GM12878 (cell line): ENCODE data around the gene C1QBP. TPM values are rescaled to one million over a fixed set of nuclear protein-coding genes. Genes with fewer than 3 reads are reported as not detected.

Experiments
- ATAC-seq: fragments of 200-7000 bp; cut with Tn5 transposase; 3 replicates; pipeline ENCODE4 v1.9.1; 2020; ENCODE audit warnings: mild to moderate bottlenecking, moderate library complexity
- BruUV-seq: library from RNA; stranded (reverse); fragments of 400-500 nt; replicated peaks from 2 replicates; lab custom pipeline; 2021; lab: Mats Ljungman, UMichigan
- CTCF ChIA-PET: fragments of 300-600 bp; sonication (Branson Sonifier 250); formaldehyde crosslinking; extraction: SDS; loops from one replicate; lab custom pipeline; 2021; ENCODE audit warnings: inconsistent platforms; lab: Yijun Ruan, JAX
- POLR2A ChIA-PET: fragments of 350-600 bp; formaldehyde crosslinking; extraction: SDS; loops from one replicate; lab custom pipeline; 2021; ENCODE audit warnings: inconsistent platforms; lab: Charles Lee
- RAD21 ChIA-PET: fragments of 300-600 bp; sonication (Branson Sonifier 250); formaldehyde crosslinking; loops from one replicate; lab custom pipeline; 2023; ENCODE audit warnings: antibody characterized with exemption; ENCODE audit not compliant: unreplicated experiment; lab: Charles Lee
- SMC1A ChIA-PET: fragments of 300-600 bp; sonication (Branson Sonifier 250); formaldehyde crosslinking; loops from one replicate; lab custom pipeline; 2023; ENCODE audit not compliant: unreplicated experiment, uncharacterized antibody; lab: Charles Lee
- DNase-seq: peaks from one replicate; pipeline ENCODE4 v3.0.0-alpha.2; 2011; ENCODE audit warnings: low read depth, low spot score
- FAIRE-seq: peaks from 3 replicates; lab custom pipeline; 2011; peaks lifted over from hg19 to GRCh38; lab: Jason Lieb, UNC
- H2AFZ ChIP-seq: 2 replicates; pipeline ENCODE4 v1.6.0; 2011; ENCODE audit warnings: low read depth, low read length, control low read depth; ENCODE audit not compliant: control insufficient read depth
- H3K27ac ChIP-seq: 2 replicates; pipeline ENCODE4 v1.5.1; 2011; ENCODE audit warnings: control low read depth; ENCODE audit not compliant: control insufficient read depth, insufficient read depth
- H3K27me3 ChIP-seq, 2 experiments: replicated peaks in 1 of 2; 2 replicates each; pipeline versions ENCODE4 v1.6.0 to v1.6.1; 2011; ENCODE audit warnings: low read length in 1 of 2; ENCODE audit not compliant: control insufficient read depth in 2 of 2, insufficient read depth in 2 of 2
- H3K36me3 ChIP-seq, 2 experiments: 2 replicates each; pipeline ENCODE4 v1.5.1; 2011; ENCODE audit warnings: low read length in 1 of 2; ENCODE audit not compliant: control insufficient read depth in 2 of 2, insufficient read depth in 2 of 2
- H3K4me1 ChIP-seq: 2 replicates; pipeline ENCODE4 v1.6.1; 2011; ENCODE audit warnings: mild to moderate bottlenecking, low read length, moderate library complexity, mixed read lengths; ENCODE audit not compliant: control insufficient read depth, insufficient read depth
- H3K4me2 ChIP-seq: 2 replicates; pipeline ENCODE4 v1.6.0; 2011; ENCODE audit warnings: control low read depth; ENCODE audit not compliant: control insufficient read depth, insufficient read depth
- H3K4me3 ChIP-seq: fragments of 200-600 bp; sonication (generic); 2 replicates; pipeline ENCODE4 v1.5.1; 2016
- H3K79me2 ChIP-seq: 2 replicates; pipeline ENCODE4 v1.6.0; 2011; ENCODE audit warnings: low read length; ENCODE audit not compliant: control insufficient read depth, insufficient read depth
- H3K9ac ChIP-seq: 2 replicates; pipeline ENCODE4 v1.8.0; 2011; ENCODE audit warnings: low read length, control low read depth, mixed read lengths; ENCODE audit not compliant: control insufficient read depth, insufficient read depth
- H3K9me3 ChIP-seq: replicated peaks from 3 replicates; pipeline ENCODE4 v1.5.1; 2011; ENCODE audit warnings: mild to moderate bottlenecking, low read length; ENCODE audit not compliant: control insufficient read depth, insufficient read depth
- H4K20me1 ChIP-seq: 2 replicates; pipeline ENCODE4 v1.6.0; 2011; ENCODE audit not compliant: control insufficient read depth, insufficient read depth
- ASH2L ChIP-seq: fragments of 300-600, 200-600 bp; sonication (generic); IDR thresholded peaks from 2 replicates; pipeline ENCODE4 v1.6.1; 2017; ENCODE audit warnings: low read depth, mild to moderate bottlenecking, borderline replicate concordance
- ATF3 ChIP-seq: IDR thresholded peaks from 2 replicates; pipeline ENCODE4 v1.6.1; 2011; ENCODE audit warnings: low read depth, mild to moderate bottlenecking, low read length, moderate library complexity, borderline replicate concordance; ENCODE audit errors: extremely low read depth
- CREM ChIP-seq: IDR thresholded peaks from 2 replicates; pipeline ENCODE4 v1.6.1; 2014; ENCODE audit warnings: antibody characterized with exemption, low read depth
- DPF2 ChIP-seq: fragments of 450-650 bp; IDR thresholded peaks from 2 replicates; pipeline ENCODE4 v1.6.1; 2017; ENCODE audit warnings: mild to moderate bottlenecking
- E4F1 ChIP-seq: fragments of 450-650 bp; IDR thresholded peaks from 2 replicates; pipeline ENCODE4 v1.6.1; 2018; ENCODE audit warnings: borderline replicate concordance, mild to moderate bottlenecking; ENCODE audit not compliant: partially characterized antibody
- MEF2A ChIP-seq: IDR thresholded peaks from 2 replicates; pipeline ENCODE4 v1.6.1; 2011; ENCODE audit warnings: low read depth, mild to moderate bottlenecking, low read length, moderate library complexity; ENCODE audit not compliant: insufficient read depth
- MYB ChIP-seq: fragments of 150-350 bp; IDR thresholded peaks from 2 replicates; pipeline ENCODE4 v1.6.1; 2014; ENCODE audit warnings: mild to moderate bottlenecking, low read depth, low read length, borderline replicate concordance
- NBN ChIP-seq: fragments of 450-650 bp; IDR thresholded peaks from 2 replicates; pipeline ENCODE4 v1.6.1; 2016
- PAX8 ChIP-seq: fragments of 450-650 bp; IDR thresholded peaks from 2 replicates; pipeline ENCODE4 v1.6.1; 2017; ENCODE audit warnings: mild to moderate bottlenecking, moderate library complexity
- POLR2A ChIP-seq: IDR thresholded peaks from 2 replicates; pipeline ENCODE4 v1.6.1; 2011; ENCODE audit warnings: low read depth, mild to moderate bottlenecking, low read length
- REST ChIP-seq: IDR thresholded peaks from 2 replicates; pipeline ENCODE4 v1.6.1; 2012; ENCODE audit warnings: mild to moderate bottlenecking, low read depth, low read length
- SMARCA5 ChIP-seq: fragments of 450-650 bp; IDR thresholded peaks from 2 replicates; pipeline ENCODE4 v1.6.1; 2017; ENCODE audit warnings: mild to moderate bottlenecking
- SREBF2 ChIP-seq: IDR thresholded peaks from 2 replicates; pipeline ENCODE4 v1.6.1; 2012; ENCODE audit warnings: mild to moderate bottlenecking, low read length
- SRF ChIP-seq, 2 experiments: IDR thresholded peaks; 2 replicates each; pipeline ENCODE4 v1.6.1; 2011; ENCODE audit warnings: low read depth in 2 of 2, low read length in 2 of 2, mild to moderate bottlenecking in 1 of 2, moderate library complexity in 1 of 2
- SUPT20H ChIP-seq: IDR thresholded peaks from 2 replicates; pipeline ENCODE4 v1.6.1; 2011; ENCODE audit warnings: low read depth, mild to moderate bottlenecking, low read length, moderate library complexity, borderline replicate concordance; ENCODE audit not compliant: control insufficient read depth
- TARDBP ChIP-seq: IDR thresholded peaks from 2 replicates; pipeline ENCODE4 v1.6.1; 2016; ENCODE audit warnings: borderline replicate concordance
- TCF3 ChIP-seq: IDR thresholded peaks from 2 replicates; pipeline ENCODE4 v1.6.1; 2012; ENCODE audit warnings: low read depth, mild to moderate bottlenecking, low read length, borderline replicate concordance; ENCODE audit not compliant: insufficient read depth
- TCF7 ChIP-seq: IDR thresholded peaks from 2 replicates; pipeline ENCODE4 v1.6.1; 2014; ENCODE audit warnings: antibody characterized with exemption, borderline replicate concordance
- ZNF24 ChIP-seq: fragments of 450-650 bp; IDR thresholded peaks from 2 replicates; pipeline ENCODE4 v1.6.1; 2017; ENCODE audit warnings: antibody characterized with exemption, mild to moderate bottlenecking
- WGBS: methylation state at CpG from one replicate; pipeline ENCODE4 v1.1.6; 2016; ENCODE audit warnings: low lambda C conversion rate; ENCODE audit not compliant: insufficient replicate concordance, insufficient coverage; ENCODE audit errors: missing lambda C conversion rate; 5-methylcytosine and 5-hydroxymethylcytosine counted together
- in situ Hi-C: fragments of 300-500 bp; cut with MboI; formaldehyde crosslinking; loops from 9 replicates; pipeline ENCODE4 v1.14.3; 2018; ENCODE audit warnings: mixed read lengths
- intact Hi-C: fragments of 100-400 bp; cut with micrococcal nuclease; formaldehyde crosslinking; loops from one replicate; pipeline ENCODE4 v1.14.2; 2022; ENCODE audit not compliant: unreplicated experiment
- polyA plus RNA-seq, 11 experiments: library from polyadenylated mRNA; depleted of rRNA in 4 of 11; unstranded in 6 of 11; stranded (reverse) in 5 of 11; fragments of >200 nt; fragmentation: Nextera tagmentation in 4 of 11; fragmentation: Illumina TruSeq in 1 of 11; extraction: Ambion mirVana in 4 of 11; extraction: Trizol in 1 of 11; gene quantifications; 1 replicate in 1 of 11; 2 replicates in 10 of 11; pipeline versions ENCODE4 v1.2.1 to v1.2.3, GENCODE V29; 2011 to 2016; ENCODE audit warnings: inconsistent platforms in 2 of 11, missing spikeins in 2 of 11, low read depth in 1 of 11
- total RNA-seq, 4 experiments: library from RNA; depleted of rRNA in 3 of 4; stranded (reverse); fragments of >200 nt in 3 of 4; fragmentation: Illumina TruSeq in 1 of 4; extraction: Trizol in 1 of 4; gene quantifications; 2 replicates each; pipeline versions ENCODE4 v1.2.1 to v1.2.3, GENCODE V29; 2013 to 2021

C1QBP gene
- total and polyA plus RNA-seq, 10 of the 15 experiments (the other 5 are each of a cell fraction or from before 2014, with no cell fraction given) = 124 to 989 (median 429) TPM

- H4K20me1 ChIP-seq = no peaks in the 10 kb centered on the region; the same call in 1 of the 2 replicates
- CTCF ChIA-PET = interaction anchor here (2.5 kb wide), 1 partner anchor 10 kb away, joined by 14 read pairs; the partner anchor contains the start of gene C1QBP
- DNase-seq = no peak
- TF ChIP-seq NBN = no peak
- no peak for TF ChIP-seq MEF2A
- no peak for TF ChIP-seq SUPT20H
- TF ChIP-seq CREM = no peak
- no peak for TF ChIP-seq ZNF24
- no peak for TF ChIP-seq REST
- no peak for TF ChIP-seq DPF2
- TF ChIP-seq TCF7 = no peak
- TF ChIP-seq SRF (IDR thresholded peaks at IDR 0.05; ENCODE audit: low read depth in 2 of 2, low read length in 2 of 2) = no peak
- no peak for TF ChIP-seq ASH2L
- no peak for TF ChIP-seq POLR2A
- no peak for TF ChIP-seq SMARCA5
- TF ChIP-seq ATF3 = no peak
- TF ChIP-seq PAX8 = no peak
- no peak for TF ChIP-seq SREBF2
- no peak for TF ChIP-seq E4F1
- TF ChIP-seq MYB = no peak
- no peak for TF ChIP-seq TARDBP
- no peak for TF ChIP-seq TCF3
- H3K9me3 ChIP-seq = no peaks in the 10 kb centered on the region
- no peak for FAIRE-seq
- no peak overlapping the region for H2AFZ ChIP-seq
- H3K4me2 ChIP-seq = no peak overlapping the region
- in situ Hi-C loops (no loop called here), intact Hi-C loops (no loop called here)
- SMC1A ChIA-PET = interaction anchor here (0.7 kb wide), 1 partner anchor 18 kb away, joined by 3 read pairs; no protein-coding TSS in a partner anchor
- H3K4me3 ChIP-seq = no peak overlapping the region
- H3K27me3 ChIP-seq = no peaks in the 10 kb centered on the region
- no peaks in the 10 kb centered on the region for H3K79me2 ChIP-seq
- 67% methylated on average over 3 of the region's 3 CpGs for WGBS
- ATAC-seq = no peak
- BruUV-seq = no TSS peak
- no peak overlapping the region for H3K27ac ChIP-seq
- H3K36me3 ChIP-seq = peaks cover 26 to 35% of the 10 kb centered on the region in 2 experiments
- no peaks in the 10 kb centered on the region for H3K4me1 ChIP-seq
- H3K9ac ChIP-seq = no peak overlapping the region
- RAD21 ChIA-PET = no interaction called here
- POLR2A ChIA-PET = interaction anchor here (1.0 to 1.2 kb wide), 3 partner anchors 10 to 133 kb away, joined by 3 to 4 read pairs (median 3); partner anchors contain the start of genes C1QBP, NUP88 and RPAIN
Measured at GRCh38 chr17:5429191-5429887, 9.6 kb downstream of the C1QBP start.
